ENCODE data around the gene DPM3.

GRCh38 chr1:155094622-155094948, 45.7 kb downstream of the DPM3 start:
- no peak for TF ChIP-seq CTCF (IDR thresholded peaks at IDR 0.05)
- no peak for TF ChIP-seq POLR2A (IDR thresholded peaks at IDR 0.05; ENCODE audit: low read depth)
- TF ChIP-seq POLR2AphosphoS5 (IDR thresholded peaks at IDR 0.05), result no peak
- TF ChIP-seq EP300 (IDR thresholded peaks at IDR 0.05), result no peak

Measured in esophagus muscularis mucosa (tissue), 4 donors.